HepG2 (cell line): ENCODE measurements around the gene KRTAP26-1. TPM values are rescaled to one million over a fixed set of nuclear protein-coding genes. Genes with fewer than 3 reads are reported as not detected.

Source experiments
- ATAC-seq: fragments of 200-7000 bp; cut with Tn5 transposase; 3 replicates; pipeline ENCODE4 v1.9.1; 2020; ENCODE audit warnings: mild to moderate bottlenecking, moderate library complexity
- BruUV-seq: library from RNA; stranded (reverse); fragments of 400-500 nt; replicated peaks from 2 replicates; lab custom pipeline; 2021; lab: Mats Ljungman, UMichigan
- CTCF ChIA-PET: fragments of 300-600 bp; formaldehyde crosslinking; extraction: SDS; loops from one replicate; lab custom pipeline; 2021; ENCODE audit warnings: low total read pairs, inconsistent platforms, low intra/inter-chr PET ratio; lab: Yijun Ruan, JAX
- POLR2A ChIA-PET: fragments of 350-600 bp; sonication (Branson Sonifier 250); formaldehyde crosslinking; loops from one replicate; lab custom pipeline; 2020; ENCODE audit warnings: antibody characterized with exemption, inconsistent platforms; lab: Yijun Ruan, JAX
- DNase-seq: peaks from one replicate; pipeline ENCODE4 v3.0.0-alpha.2; 2015; ENCODE audit warnings: low spot score
- FAIRE-seq: peaks from 3 replicates; lab custom pipeline; 2011; peaks lifted over from hg19 to GRCh38; lab: Jason Lieb, UNC
- H2AFZ ChIP-seq: one replicate; pipeline ENCODE4 v1.6.1; 2011; ENCODE audit warnings: low read length, inconsistent platforms
- H3K27ac ChIP-seq: fragments of 300-600 bp; 3 replicates; pipeline ENCODE4 v1.8.0; 2011; ENCODE audit warnings: mixed run types, mild to moderate bottlenecking, mixed read lengths, low read length, inconsistent platforms; ENCODE audit not compliant: insufficient read depth; ENCODE audit errors: extremely low read length
- H3K27me3 ChIP-seq, 2 experiments: fragments of 200-600 bp in 1 of 2; 2 replicates in 1 of 2; 3 replicates in 1 of 2; pipeline versions ENCODE4 v1.6.0 to v1.8.0; 2011; ENCODE audit warnings: low read length in 2 of 2, mild to moderate bottlenecking in 2 of 2, moderate library complexity in 2 of 2, inconsistent platforms in 1 of 2; ENCODE audit not compliant: insufficient read depth in 2 of 2, control insufficient read depth in 1 of 2
- H3K36me3 ChIP-seq, 2 experiments: fragments of 200-600 bp in 1 of 2; replicated peaks in 1 of 2; 2 replicates in 1 of 2; 3 replicates in 1 of 2; pipeline versions ENCODE4 v1.5.1 to v1.8.0; 2011; ENCODE audit warnings: low read length in 2 of 2, inconsistent platforms in 1 of 2; ENCODE audit not compliant: insufficient read depth in 2 of 2, control insufficient read depth in 1 of 2
- H3K4me1 ChIP-seq: 2 replicates; pipeline ENCODE4 v1.5.1; 2012; ENCODE audit warnings: low read length, inconsistent platforms; ENCODE audit not compliant: insufficient read depth
- H3K4me2 ChIP-seq: 2 replicates; pipeline ENCODE4 v1.6.0; 2011; ENCODE audit warnings: low read depth, low read length, inconsistent platforms
- H3K4me3 ChIP-seq, 3 experiments: fragments of 200-600 bp in 1 of 3; sonication (generic), shearing (Covaris generic) in 1 of 3; replicated peaks in 1 of 3; 2 replicates each; pipeline ENCODE4 v1.5.1; 2011 to 2016; ENCODE audit warnings: low read length in 3 of 3, inconsistent platforms in 2 of 3, low read depth in 2 of 3, mild to moderate bottlenecking in 2 of 3, control low read depth in 1 of 3, mixed read lengths in 1 of 3; ENCODE audit not compliant: insufficient read depth in 1 of 3
- H3K79me2 ChIP-seq: one replicate; pipeline ENCODE4 v1.6.1; 2011; ENCODE audit warnings: low read length, inconsistent platforms; ENCODE audit not compliant: insufficient read depth
- H3K9ac ChIP-seq: 2 replicates; pipeline ENCODE4 v1.6.0; 2011; ENCODE audit warnings: mild to moderate bottlenecking, low read depth, low read length, inconsistent platforms; ENCODE audit not compliant: insufficient read depth
- H3K9me3 ChIP-seq: 2 replicates; pipeline ENCODE4 v1.5.1; 2012; ENCODE audit warnings: mild to moderate bottlenecking, low read length
- H4K20me1 ChIP-seq: 2 replicates; pipeline ENCODE4 v1.6.0; 2011; ENCODE audit warnings: inconsistent platforms, mild to moderate bottlenecking, low read length, moderate library complexity; ENCODE audit not compliant: insufficient read depth
- AHR ChIP-seq: IDR thresholded peaks from 2 replicates; pipeline ENCODE4 v1.6.1; 2018; ENCODE audit warnings: missing genetic modification reagents, missing compliant biosample characterization
- AKNA ChIP-seq: sonication (generic); formaldehyde crosslinking; IDR thresholded peaks from 2 replicates; pipeline ENCODE4 v1.4.0; 2020; ENCODE audit warnings: missing genetic modification reagents, borderline replicate concordance
- ARID2 ChIP-seq: sonication (generic); formaldehyde crosslinking; IDR thresholded peaks from 2 replicates; pipeline ENCODE4 v1.8.1; 2022; ENCODE audit warnings: mild to moderate bottlenecking, missing genetic modification reagents, borderline replicate concordance
- CCAR2 ChIP-seq: fragments of 200-400 bp; formaldehyde crosslinking; optimal IDR thresholded peaks from 2 replicates; pipeline ENCODE3; 2018; ENCODE audit warnings: low read depth, mild to moderate bottlenecking, low read length, moderate library complexity
- KLF6 ChIP-seq: IDR thresholded peaks from 2 replicates; pipeline ENCODE4 v1.8.0; 2016; ENCODE audit warnings: missing biosample characterization, missing genetic modification reagents
- KMT2A ChIP-seq: sonication (generic); formaldehyde crosslinking; IDR thresholded peaks from 2 replicates; pipeline ENCODE4 v1.4.0; 2020; ENCODE audit warnings: missing genetic modification reagents
- RFX5 ChIP-seq: IDR thresholded peaks from 2 replicates; pipeline ENCODE4 v1.6.1; 2011; ENCODE audit warnings: low read depth, low read length, improper control_type of control experiment
- SRSF4 ChIP-seq: fragments of 200-400 bp; formaldehyde crosslinking; IDR thresholded peaks from one replicate; pipeline ENCODE4 v1.6.1; 2018; ENCODE audit warnings: mild to moderate bottlenecking, low read depth, low read length, moderate library complexity; ENCODE audit not compliant: poor library complexity, severe bottlenecking
- ZNF180 ChIP-seq: sonication (generic); formaldehyde crosslinking; IDR thresholded peaks from 2 replicates; pipeline ENCODE4 v1.4.0; 2020; ENCODE audit warnings: low read depth, missing genetic modification reagents, borderline replicate concordance
- ZNF264 ChIP-seq: sonication (generic); formaldehyde crosslinking; IDR thresholded peaks from 2 replicates; pipeline ENCODE4 v1.4.0; 2020; ENCODE audit warnings: missing genetic modification reagents
- ZNF496 ChIP-seq: sonication (generic); formaldehyde crosslinking; IDR thresholded peaks from 2 replicates; pipeline ENCODE4 v1.8.1; 2023; ENCODE audit warnings: mild to moderate bottlenecking, moderate library complexity, missing genetic modification reagents; ENCODE audit not compliant: insufficient replicate concordance
- ZNF773 ChIP-seq: sonication (generic); formaldehyde crosslinking; IDR thresholded peaks from 2 replicates; pipeline ENCODE4 v1.4.0; 2020; ENCODE audit warnings: missing genetic modification reagents, borderline replicate concordance
- ZUFSP ChIP-seq: sonication (generic); formaldehyde crosslinking; IDR thresholded peaks from 2 replicates; pipeline ENCODE4 v1.9.0; 2021; ENCODE audit warnings: missing genetic modification reagents, mild to moderate bottlenecking, borderline replicate concordance
- WGBS: methylation state at CpG from one replicate; pipeline ENCODE4 v1.1.6; 2017; ENCODE audit warnings: low lambda C conversion rate; 5-methylcytosine and 5-hydroxymethylcytosine counted together
- in situ Hi-C: cut with HindIII; loops from 2 replicates; pipeline ENCODE4 v1.10.0; 2017; ENCODE audit warnings: low pct_unique_long_range_greater_than_20kb; ENCODE audit not compliant: extremely low pct_ligation_motif_present
- intact Hi-C: fragments of 100-400 bp; cut with micrococcal nuclease; formaldehyde crosslinking; loops from one replicate; pipeline ENCODE4 v1.10.0; 2022; ENCODE audit not compliant: unreplicated experiment
- polyA plus RNA-seq, 8 experiments: library from polyadenylated mRNA; depleted of rRNA in 3 of 8; stranded (reverse) in 7 of 8; unstranded in 1 of 8; fragments of >200 nt; fragmentation: Illumina TruSeq in 4 of 8; extraction: Trizol in 4 of 8; gene quantifications; 2 replicates each; pipeline versions ENCODE4 v1.2.1 to v1.2.3, GENCODE V29; 2011 to 2016; ENCODE audit warnings: low read depth in 4 of 8, missing spikeins in 1 of 8, mixed read lengths in 1 of 8; ENCODE audit not compliant: insufficient read depth in 1 of 8
- total RNA-seq, 5 experiments: library from RNA; depleted of rRNA; stranded (reverse); fragments of >200 nt; fragmentation: Illumina TruSeq; extraction: Trizol; gene quantifications; 2 replicates each; pipeline ENCODE4 v1.2.3, GENCODE V29; 2016; ENCODE audit warnings: low read depth in 1 of 5

Gene KRTAP26-1
- total and polyA plus RNA-seq, 2 of the 13 experiments (the other 11 are each of a cell fraction or from before 2014, with no cell fraction given), result not detected

GRCh38 chr21:30282850-30283249 is 37.3 kb downstream of the KRTAP26-1 start, which contains the start of gene KRTAP24-1:
Gene KRTAP24-1, minus strand, starts transcription at chr21:30282950. Its CDS starts 18 bp downstream, at chr21:30282932.
- Histone ChIP-seq H3K4me3 (no peak within 1 kb of the TSS), H3K27me3 (no peaks in the 10 kb centered on the region), H2AFZ (no peak within 1 kb of the TSS), H3K36me3 (no peaks in the 10 kb centered on the region), H3K27ac (no peak within 1 kb of the TSS), H3K9me3 (peaks cover 79% of the 10 kb centered on the region), H3K9ac (no peak within 1 kb of the TSS), H3K4me2 (no peak within 1 kb of the TSS), H4K20me1 (no peaks in the 10 kb centered on the region), H3K79me2 (no peaks in the 10 kb centered on the region), H3K4me1 (no peaks in the 10 kb centered on the region)
- 0% methylated on average over 1 of the region's 3 CpGs for WGBS
- ATAC-seq, result no peak
- no TSS peak for BruUV-seq
- DNase-seq, result no peak
- POLR2A ChIA-PET, result no interaction called here
- intact Hi-C loops, result no loop called here
- TF ChIP-seq KLF6 (no peak), RFX5 (no peak), ZNF496 (CRISPR knock-in tag) (no peak), ZUFSP (CRISPR knock-in tag) (no peak)
- in situ Hi-C loops, result no loop called here
- no peak for FAIRE-seq
- CTCF ChIA-PET, result no interaction called here

- no peak for FAIRE-seq
- in situ Hi-C loops, result no loop called here
- Histone ChIP-seq H3K27ac (no peak overlapping the region), H3K4me2 (no peak overlapping the region), H3K79me2 (no peaks in the 10 kb centered on the region), H3K4me3 (no peak overlapping the region), H2AFZ (no peak overlapping the region), H3K27me3 (no peaks in the 10 kb centered on the region), H3K9ac (no peak overlapping the region), H3K4me1 (no peaks in the 10 kb centered on the region), H3K36me3 (no peaks in the 10 kb centered on the region), H4K20me1 (no peaks in the 10 kb centered on the region), H3K9me3 (peaks cover 85% of the 10 kb centered on the region)
- BruUV-seq, result no TSS peak
- 16% methylated on average over 1 of the region's 1 CpG for WGBS
- POLR2A ChIA-PET, result no interaction called here
- CTCF ChIA-PET, result no interaction called here
- DNase-seq, result no peak
- intact Hi-C loops, result no loop called here
- ATAC-seq, result no peak
- TF ChIP-seq ZNF264, result no peak
- no peak for TF ChIP-seq ZNF773 (CRISPR knock-in tag)
- TF ChIP-seq KMT2A (CRISPR knock-in tag), result no peak
- no peak for TF ChIP-seq SRSF4
- TF ChIP-seq RFX5, result no peak
- no peak for TF ChIP-seq AKNA (CRISPR knock-in tag)
- no peak for TF ChIP-seq AHR
- no peak for TF ChIP-seq ZNF180 (CRISPR knock-in tag)
- TF ChIP-seq CCAR2, result no peak
- no peak for TF ChIP-seq ARID2
These were observed 48.5 kb downstream of the KRTAP26-1 start for GRCh38 chr21:30271611-30272010.
